ENCODE data around the gene GPI.

- TF ChIP-seq, protein P1, sequence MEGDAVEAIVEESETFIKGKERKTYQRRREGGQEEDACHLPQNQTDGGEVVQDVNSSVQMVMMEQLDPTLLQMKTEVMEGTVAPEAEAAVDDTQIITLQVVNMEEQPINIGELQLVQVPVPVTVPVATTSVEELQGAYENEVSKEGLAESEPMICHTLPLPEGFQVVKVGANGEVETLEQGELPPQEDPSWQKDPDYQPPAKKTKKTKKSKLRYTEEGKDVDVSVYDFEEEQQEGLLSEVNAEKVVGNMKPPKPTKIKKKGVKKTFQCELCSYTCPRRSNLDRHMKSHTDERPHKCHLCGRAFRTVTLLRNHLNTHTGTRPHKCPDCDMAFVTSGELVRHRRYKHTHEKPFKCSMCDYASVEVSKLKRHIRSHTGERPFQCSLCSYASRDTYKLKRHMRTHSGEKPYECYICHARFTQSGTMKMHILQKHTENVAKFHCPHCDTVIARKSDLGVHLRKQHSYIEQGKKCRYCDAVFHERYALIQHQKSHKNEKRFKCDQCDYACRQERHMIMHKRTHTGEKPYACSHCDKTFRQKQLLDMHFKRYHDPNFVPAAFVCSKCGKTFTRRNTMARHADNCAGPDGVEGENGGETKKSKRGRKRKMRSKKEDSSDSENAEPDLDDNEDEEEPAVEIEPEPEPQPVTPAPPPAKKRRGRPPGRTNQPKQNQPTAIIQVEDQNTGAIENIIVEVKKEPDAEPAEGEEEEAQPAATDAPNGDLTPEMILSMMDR (IDR thresholded peaks at IDR 0.05): no peak
- no peak for TF ChIP-seq POLR2A (IDR thresholded peaks at IDR 0.05)
- no peak for TF ChIP-seq POLR2AphosphoS5 (IDR thresholded peaks at IDR 0.05)
Observed at GRCh38 chr19:34364830-34365462, at the start of gene GPI.
